Measurements from ENCODE around the gene TADA2A.

Gene TADA2A

DNA sequence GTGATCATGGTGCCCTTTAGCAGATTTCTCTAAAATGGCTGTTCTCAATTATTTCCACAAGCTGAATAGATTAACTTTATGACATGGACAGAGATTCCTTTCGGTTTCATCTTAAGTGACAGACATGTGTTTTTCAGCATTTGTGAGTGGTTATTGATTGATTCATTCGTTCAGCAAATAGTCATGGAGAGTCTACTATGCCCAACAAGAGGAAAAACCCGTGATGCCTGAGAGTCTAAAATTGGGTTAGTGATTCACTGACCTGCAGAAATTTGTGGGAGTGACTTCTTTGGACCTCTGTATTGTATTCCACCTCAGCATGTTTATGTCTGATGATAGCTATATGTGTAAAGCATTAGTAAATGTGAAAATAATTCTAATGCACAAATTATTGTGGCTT lies 55.0 kb downstream of the TADA2A start:
- DNase-seq (ENCODE audit: low spot score), result no peak

DNA sequence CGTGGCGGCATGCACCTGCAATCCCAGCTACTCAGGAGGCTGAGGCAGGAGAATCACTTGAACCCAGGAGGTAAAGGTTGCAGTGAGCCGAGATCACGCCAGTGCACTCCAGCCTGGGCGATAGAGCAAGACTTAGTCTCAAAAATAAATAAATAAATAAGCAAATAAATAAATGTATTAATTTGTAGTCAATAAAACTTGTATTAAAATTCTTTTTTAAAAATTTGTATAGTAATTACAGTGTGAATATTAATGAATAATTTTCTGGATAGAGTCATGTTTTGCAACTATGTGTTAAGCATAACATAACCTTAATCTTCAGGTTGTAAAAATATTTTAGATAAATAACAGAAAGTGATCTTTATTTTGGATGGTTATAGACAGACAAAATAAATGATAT lies 55.8 kb downstream of the TADA2A start:
- no peak for DNase-seq (ENCODE audit: low spot score)

DNA sequence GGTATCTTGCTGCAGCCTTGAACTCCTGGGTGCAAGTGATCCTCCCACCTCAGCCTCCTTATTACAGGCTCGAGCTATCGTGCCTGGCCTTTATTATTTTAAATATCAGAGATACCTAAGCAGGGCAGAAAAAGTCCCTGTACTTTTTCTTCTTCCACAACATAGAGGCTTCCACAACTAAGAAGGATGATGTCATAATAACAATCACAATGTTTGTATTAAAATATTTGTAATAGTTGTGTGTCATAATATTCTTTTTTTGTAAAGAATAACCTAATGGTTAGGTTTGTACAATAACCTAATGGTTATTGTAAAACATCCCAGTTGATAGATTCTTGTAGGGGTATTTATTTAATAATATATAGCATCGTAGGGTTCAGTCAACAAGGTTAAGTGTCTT lies 56.4 kb downstream of the TADA2A start:
- DNase-seq (ENCODE audit: low spot score), result no peak

DNA sequence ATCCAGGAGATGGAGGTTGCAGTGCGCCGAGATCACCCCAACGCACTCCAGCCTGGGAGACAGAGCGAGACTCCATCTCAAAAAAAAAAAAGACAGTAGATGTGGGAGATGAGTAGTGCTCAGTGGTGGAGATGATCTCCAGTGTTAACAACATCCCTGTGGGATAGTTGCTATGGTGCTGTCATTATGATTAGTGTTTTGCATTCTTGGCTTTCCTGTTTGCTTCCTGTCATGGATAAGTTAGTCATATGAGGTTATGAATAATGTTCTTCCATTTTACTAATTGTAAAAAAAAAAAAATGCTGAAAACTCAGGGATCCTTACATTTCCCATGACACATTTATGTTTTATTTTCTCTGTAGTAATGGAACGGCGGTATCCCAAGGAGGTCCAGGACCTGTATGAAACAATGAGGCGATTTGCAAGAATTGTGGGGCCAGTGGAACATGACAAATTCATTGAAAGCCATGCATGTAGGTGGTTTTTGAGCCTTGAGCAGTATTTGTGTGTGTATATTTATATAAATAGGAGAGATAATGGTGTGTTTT lies 58.5 kb downstream of the TADA2A start:
- DNase-seq (ENCODE audit: low spot score), result no peak

DNA sequence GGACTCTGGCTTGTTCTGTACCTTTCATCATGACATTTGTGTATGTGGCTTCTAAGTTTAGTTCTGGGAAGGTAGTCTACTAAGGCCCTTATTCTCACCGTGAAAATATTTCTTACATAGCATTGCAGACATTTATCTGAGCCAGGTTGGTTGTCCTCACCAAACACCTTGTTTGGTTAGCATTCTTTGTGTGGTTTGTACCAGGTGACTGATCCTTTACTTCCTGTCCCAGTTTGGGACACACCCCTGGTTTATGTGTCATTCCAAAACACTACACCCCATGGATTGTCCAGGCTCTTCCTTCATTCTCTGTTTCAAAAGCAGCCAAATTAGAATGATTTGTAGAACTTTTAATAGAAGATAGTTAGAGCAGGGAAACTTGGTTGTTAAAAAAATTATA lies 59.8 kb downstream of the TADA2A start:
- DNase-seq (ENCODE audit: low spot score), result no peak

DNA sequence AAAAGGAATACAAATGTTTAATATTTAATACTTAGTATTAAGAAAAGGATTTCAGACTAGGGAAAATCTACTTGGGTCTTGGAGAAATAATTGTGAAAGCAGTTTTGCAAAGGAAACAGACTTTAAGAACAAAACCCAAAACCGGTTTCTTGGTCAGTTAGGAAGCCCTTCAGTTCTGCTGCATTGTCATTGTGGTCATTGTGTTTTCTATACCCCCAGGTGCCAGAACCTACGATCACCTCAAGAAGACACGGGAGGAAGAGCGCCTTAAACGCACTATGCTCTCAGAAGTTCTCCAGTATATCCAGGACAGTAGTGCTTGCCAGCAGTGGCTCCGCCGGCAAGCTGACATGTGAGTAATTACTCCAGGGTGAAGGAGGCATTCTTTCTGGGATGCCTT lies 63.5 kb downstream of the TADA2A start:
- no peak for DNase-seq (ENCODE audit: low spot score)

GRCh38 chr17:37475731-37476420 lies 69.2 kb downstream of the TADA2A start:
- DNase-seq (ENCODE audit: low spot score), result no peak

- DNase-seq (ENCODE audit: low spot score), result no peak
Measured at GRCh38 chr17:37476431-37477120, 69.9 kb downstream of the TADA2A start.

DNA sequence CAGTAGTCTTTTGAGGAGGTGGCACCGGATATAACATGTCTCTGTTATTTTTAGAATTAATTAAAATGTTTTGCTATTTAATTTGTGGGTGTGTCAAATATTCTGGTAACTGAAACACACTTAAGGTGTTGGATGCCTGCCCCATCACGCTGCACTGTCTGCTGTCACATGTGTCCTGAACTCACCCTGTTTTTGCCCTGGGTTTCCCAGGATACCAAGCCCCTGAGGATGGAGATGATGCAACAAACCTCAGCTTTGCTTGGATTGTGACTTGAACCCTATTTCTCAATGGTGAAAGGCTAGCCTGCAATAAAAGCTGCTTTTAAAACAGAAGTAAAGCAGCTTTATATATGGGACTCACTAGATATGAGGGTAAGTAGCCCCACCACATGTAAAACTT lies 71.5 kb downstream of the TADA2A start:
- DNase-seq (ENCODE audit: low spot score), result no peak

- DNase-seq (ENCODE audit: low spot score), result no peak
Measured at GRCh38 chr17:37479025-37479424, 72.3 kb downstream of the TADA2A start.

- no peak for DNase-seq (ENCODE audit: low spot score)
Measured at GRCh38 chr17:37480427-37480826, 73.7 kb downstream of the TADA2A start.

- DNase-seq (ENCODE audit: low spot score), result no peak
Measured at GRCh38 chr17:37481001-37481665, 74.4 kb downstream of the TADA2A start.

GRCh38 chr17:37483311-37484039 lies 76.8 kb downstream of the TADA2A start:
- no peak for DNase-seq (ENCODE audit: low spot score)

DNA sequence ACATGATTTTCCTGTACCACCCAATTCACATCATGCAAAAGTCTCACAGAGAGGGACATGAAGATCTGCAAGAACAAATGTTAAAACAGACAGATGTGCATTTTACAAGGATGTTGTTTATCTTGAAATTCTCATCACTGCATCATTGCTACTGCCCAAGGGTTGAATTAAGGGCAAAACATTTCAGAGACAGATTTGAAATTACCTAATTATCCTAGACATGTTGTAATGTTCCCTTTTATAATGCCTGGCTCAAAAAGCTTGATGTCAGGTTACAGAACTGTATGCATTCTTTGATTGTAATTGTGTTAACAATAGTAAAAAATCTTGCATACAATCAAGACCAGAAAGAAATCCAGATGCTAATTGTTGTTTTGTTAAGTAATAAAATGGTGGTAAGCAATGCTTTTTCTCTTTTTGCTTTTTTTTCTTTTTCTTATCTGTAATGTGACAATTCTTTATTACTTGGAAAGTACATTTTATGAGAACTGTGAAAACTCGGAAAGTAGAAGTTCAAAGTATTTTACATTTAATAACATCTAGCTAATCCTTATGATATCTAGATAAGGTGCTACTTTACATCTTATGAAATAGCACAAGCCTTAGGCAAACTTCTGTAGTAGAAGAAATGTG lies 79.4 kb downstream of the TADA2A start:
- no peak for DNase-seq (ENCODE audit: low spot score)

DNA sequence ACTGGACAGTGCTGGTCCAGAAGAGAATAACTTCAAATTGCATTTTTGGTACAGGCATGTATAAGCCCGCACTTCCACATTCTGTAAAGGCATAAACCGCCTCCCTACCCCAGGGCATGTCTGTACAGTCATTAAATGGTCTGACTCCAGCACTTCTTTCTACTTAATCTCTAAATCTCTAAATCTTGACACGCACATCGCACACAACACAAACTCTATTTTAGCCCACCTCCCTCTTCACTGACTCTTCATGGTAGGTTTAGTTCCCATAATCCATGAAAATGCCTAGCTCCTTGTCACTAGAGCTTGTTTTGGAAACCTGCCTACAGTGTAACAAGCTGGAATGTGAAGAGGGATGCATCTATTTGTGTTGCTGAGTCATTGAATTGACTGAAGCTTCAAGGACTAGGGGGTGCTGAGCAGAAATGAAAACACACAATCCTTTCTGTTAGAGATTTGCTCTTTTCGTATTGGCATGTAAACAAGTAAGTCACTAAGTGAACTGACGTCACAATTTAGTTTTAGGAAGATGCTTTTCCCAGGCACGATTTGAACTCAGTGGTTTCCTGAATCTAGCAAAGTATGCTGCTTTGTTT lies 81.4 kb downstream of the TADA2A start:
- no peak for DNase-seq (ENCODE audit: low spot score)

- DNase-seq (ENCODE audit: low spot score), result peak; percentile 59
Measured at GRCh38 chr17:37488607-37489196, 82.0 kb downstream of the TADA2A start.

DNA sequence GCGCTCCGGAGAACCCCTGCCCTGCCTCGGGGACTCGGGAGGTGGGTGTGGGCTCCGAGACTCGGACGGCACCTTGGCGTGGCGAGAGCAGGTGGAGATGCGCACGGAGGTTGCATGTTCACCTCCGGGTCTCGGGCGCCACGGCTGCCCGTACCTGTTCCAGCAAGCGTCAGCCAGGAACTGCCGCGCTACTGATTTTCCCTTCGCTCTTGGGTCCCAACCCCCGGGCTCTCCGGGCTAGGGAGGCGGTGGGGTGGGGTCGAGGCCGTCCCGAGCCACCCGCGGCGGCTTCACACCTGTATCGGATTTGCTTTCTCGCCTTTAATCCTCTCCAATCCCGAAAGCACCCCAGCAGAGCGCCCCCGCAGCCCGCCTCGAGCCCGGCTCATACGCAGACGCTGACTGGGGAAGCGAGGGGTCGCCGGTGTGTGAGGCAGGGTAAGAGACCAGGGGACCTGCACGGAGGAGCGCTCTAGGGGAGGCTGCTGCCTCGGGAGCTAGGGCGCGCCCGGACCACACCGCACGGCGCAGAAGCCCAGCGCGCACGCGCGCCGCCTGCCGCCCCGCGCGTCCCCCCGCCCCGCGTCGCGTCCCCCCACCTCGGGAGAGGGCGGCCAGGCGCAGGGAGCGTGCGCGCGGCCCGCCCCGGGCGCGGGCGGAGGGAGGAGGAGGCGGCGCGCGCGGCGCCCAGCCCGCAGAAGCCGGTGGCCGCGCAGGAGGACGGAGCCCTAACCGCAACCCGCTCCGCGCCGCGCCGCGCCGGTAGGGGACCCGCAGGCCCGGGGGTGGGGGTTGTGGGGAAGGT lies 82.7 kb downstream of the TADA2A start, which contains the start of gene DUSP14:
Gene DUSP14, plus strand, starts transcription at position 695 of the 805 bp plus-strand sequence. CDS start 22,382 bp downstream, outside the sequence.
- DNase-seq (ENCODE audit: low spot score), result peak; percentile 93

- DNase-seq (ENCODE audit: low spot score), result peak; percentile 79
Measured at GRCh38 chr17:37490022-37490587, 83.4 kb downstream of the TADA2A start.

Data from germinal center (tissue), 1 donor.